Spleen (tissue), 11 donors: Measurements from ENCODE around the gene TMEM175. TPM values are rescaled to one million over a fixed set of nuclear protein-coding genes. Genes with fewer than 3 reads are reported as not detected.

ENCODE experiments used
- DNase-seq: peaks from one replicate; pipeline ENCODE4 v3.0.0-alpha.2; 2020
- H3K27ac ChIP-seq, 8 donors: fragments of 200-600 bp; sonication (generic) in 7 of 8; 1 replicate in 4 of 8; 2 replicates in 4 of 8; pipeline versions ENCODE4 v1.5.0 to v1.8.0; 2016 to 2021; ENCODE audit warnings: inconsistent platforms in 4 of 8, mild to moderate bottlenecking in 4 of 8, moderate library complexity in 1 of 8
- H3K27me3 ChIP-seq, 7 donors: fragments of 200-600 bp; sonication (generic) in 6 of 7; replicated peaks in 1 of 7; 1 replicate in 4 of 7; 2 replicates in 3 of 7; pipeline versions ENCODE4 v1.5.0 to v1.8.0; 2016 to 2021; ENCODE audit warnings: inconsistent platforms in 3 of 7, mild to moderate bottlenecking in 1 of 7
- H3K36me3 ChIP-seq, 6 donors: fragments of 200-600 bp; sonication (generic) in 5 of 6; 1 replicate in 4 of 6; 2 replicates in 2 of 6; pipeline versions ENCODE4 v1.5.0 to v1.8.0; 2016 to 2021; ENCODE audit warnings: inconsistent platforms in 2 of 6
- H3K4me1 ChIP-seq, 6 donors: fragments of 200-600 bp; sonication (generic) in 5 of 6; 1 replicate in 3 of 6; 2 replicates in 3 of 6; pipeline versions ENCODE4 v1.5.0 to v1.8.0; 2016 to 2021; ENCODE audit warnings: inconsistent platforms in 3 of 6
- H3K4me3 ChIP-seq, 8 donors: fragments of 200-600 bp; sonication (generic) in 7 of 8; 1 replicate in 4 of 8; 2 replicates in 4 of 8; pipeline versions ENCODE4 v1.5.0 to v1.8.0; 2016 to 2021; ENCODE audit warnings: inconsistent platforms in 4 of 8, mild to moderate bottlenecking in 4 of 8, moderate library complexity in 2 of 8
- H3K9me3 ChIP-seq, 8 donors: fragments of 200-600 bp; sonication (generic) in 7 of 8; 1 replicate in 4 of 8; 2 replicates in 4 of 8; pipeline versions ENCODE4 v1.5.0 to v1.8.0; 2016 to 2021; ENCODE audit warnings: inconsistent platforms in 4 of 8
- CTCF ChIP-seq, 11 experiments: fragments of 200-600 bp in 7 of 11; fragments of 450-650 bp in 4 of 11; sonication (generic) in 4 of 11; IDR thresholded peaks in 8 of 11; conservative IDR thresholded peaks in 3 of 11; 1 replicate in 7 of 11; 2 replicates in 4 of 11; pipeline versions ENCODE4 v1.4.0 to v1.8.0; 2016 to 2021; ENCODE audit warnings: antibody characterized with exemption in 11 of 11, inconsistent platforms in 4 of 11, mild to moderate bottlenecking in 1 of 11
- POLR2A ChIP-seq, 3 donors: fragments of 450-650 bp; IDR thresholded peaks; one replicate each; pipeline ENCODE4 v1.5.1; 2017; ENCODE audit warnings: antibody characterized with exemption in 3 of 3, mild to moderate bottlenecking in 1 of 3
- POLR2AphosphoS5 ChIP-seq, 3 donors: sonication (generic); formaldehyde crosslinking; IDR thresholded peaks; one replicate each; pipeline ENCODE4 v1.5.1; 2017; ENCODE audit warnings: antibody characterized with exemption in 3 of 3
- WGBS, 5 donors: extraction: QIAGEN DNeasy Blood & Tissue Kit in 3 of 5; methylation state at CpG; one replicate each; pipeline versions ENCODE4 v1.1.5 to v1.1.7; 2013 to 2018; 5-methylcytosine and 5-hydroxymethylcytosine counted together
- intact Hi-C: fragments of 100-400 bp; cut with DNase I; formaldehyde crosslinking; loops from one replicate; pipeline ENCODE4 v1.15.0; 2023; ENCODE audit warnings: low total_unique reads
- polyA plus RNA-seq, 3 donors: library from polyadenylated mRNA; stranded (reverse); fragments of 200-250 nt; gene quantifications; one replicate each; pipeline ENCODE4 v1.2.1, GENCODE V29; 2013
- total RNA-seq, 7 donors: library from RNA; depleted of rRNA in 3 of 7; stranded (reverse); fragments of >200 nt in 3 of 7; fragmentation: NEBNext Ultra II Directional in 4 of 7; extraction: Animal tissue kit (Norgen Biotek cat#: 25700) in 4 of 7; gene quantifications; one replicate each; pipeline versions ENCODE4 v1.1.0 to v1.2.1, GENCODE V29; 2016 to 2021
- donor health status: healthy with polysubstance abuse.
- donor health status: DM: no; HTN: no; CAD: no; lungs with moderate emphysema.
- donor health status: DM: no; HTN: no; CAD: no.
- donor health status: Bipolar disorder and iron deficiency.
- donor health status: healthy.
- donor health status: DM: no; HTN: no; CAD: no.
- donor health status: DM: yes; HTN: yes; CAD: no.

TMEM175 gene
- total and polyA plus RNA-seq, 10 donors: 38.2 to 83.9 (median 60.4) TPM

GRCh38 chr4:965766-966134, 33.5 kb downstream of the TMEM175 start:
- 91 to 97% (median 95%) methylated on average over 11 to 21 of the region's 21 CpGs for WGBS, 5 donors
- Histone ChIP-seq H3K27me3 (peaks cover 0 to 13% (median 0%) of the 10 kb centered on the region in 7 donors), H3K27ac (no peak overlapping the region), H3K36me3 (peaks cover 0 to 68% (median 48%) of the 10 kb centered on the region in 6 donors), H3K4me1 (peaks cover 0 to 29% (median 18%) of the 10 kb centered on the region in 6 donors), H3K4me3 (no peak overlapping the region), H3K9me3 (no peaks in the 10 kb centered on the region)
- intact Hi-C loops: no loop called here
- peak in 1 of 3 donors; percentile 12 for TF ChIP-seq POLR2AphosphoS5 (IDR thresholded peaks at IDR 0.05)
- TF ChIP-seq CTCF (IDR thresholded peaks at IDR 0.05 in 8 of 11, conservative IDR thresholded peaks at IDR 0.05 in 3 of 11): no peak
- no peak for TF ChIP-seq POLR2A (IDR thresholded peaks at IDR 0.05)
- peak; percentile 68 for DNase-seq

- Histone ChIP-seq H3K9me3 (no peaks in the 10 kb centered on the region), H3K4me1 (peaks cover under 1 to 37% (median 26%) of the 10 kb centered on the region in 6 donors), H3K27me3 (peaks cover 0 to 13% (median 0%) of the 10 kb centered on the region in 7 donors), H3K36me3 (peaks cover 0 to 61% (median 45%) of the 10 kb centered on the region in 6 donors), H3K4me3 (no peak overlapping the region), H3K27ac (no peak overlapping the region)
- DNase-seq: peak; percentile 75
- WGBS, 5 donors: 81 to 91% (median 91%) methylated on average over 14 to 48 of the region's 48 CpGs
- TF ChIP-seq CTCF (IDR thresholded peaks at IDR 0.05 in 8 of 11, conservative IDR thresholded peaks at IDR 0.05 in 3 of 11): no peak
- TF ChIP-seq POLR2AphosphoS5 (IDR thresholded peaks at IDR 0.05): peak in 1 of 3 donors; percentile 44
- intact Hi-C loops: no loop called here
These were observed 34.2 kb downstream of the TMEM175 start for GRCh38 chr4:966266-967112.

GRCh38 chr4:967113-968104, 35.1 kb downstream of the TMEM175 start:
- DNase-seq: peak; percentile 80
- peaks cover 0 to 51% (median 36%) of the 10 kb centered on the region in 6 donors for H3K36me3 ChIP-seq
- H3K9me3 ChIP-seq: no peaks in the 10 kb centered on the region
- peaks cover 0 to 13% (median 0%) of the 10 kb centered on the region in 7 donors for H3K27me3 ChIP-seq
- no peak for TF ChIP-seq POLR2A (IDR thresholded peaks at IDR 0.05)
- TF ChIP-seq CTCF (IDR thresholded peaks at IDR 0.05 in 8 of 11, conservative IDR thresholded peaks at IDR 0.05 in 3 of 11): no peak
- TF ChIP-seq POLR2AphosphoS5 (IDR thresholded peaks at IDR 0.05): peak in 1 of 3 donors; percentile 17
- intact Hi-C loops: no loop called here
- no peak overlapping the region for H3K27ac ChIP-seq
- peaks cover 9 to 46% (median 35%) of the 10 kb centered on the region in 6 donors for H3K4me1 ChIP-seq
- H3K4me3 ChIP-seq: peak overlapping the region in 2 of 8 donors; percentile 5 to 37
- 58 to 66% (median 62%) methylated on average over 44 to 76 of the region's 76 CpGs for WGBS, 5 donors
